Esophagus squamous epithelium (tissue), 4 donors: Measurements from ENCODE around the gene SEC24C.

Experiments
- CTCF ChIP-seq, 6 experiments: fragments of 450-650 bp in 4 of 6; fragments of 200-600 bp in 2 of 6; sonication (generic) in 2 of 6; IDR thresholded peaks; one replicate each; pipeline ENCODE4 v1.5.1; 2016 to 2019; ENCODE audit warnings: antibody characterized with exemption in 6 of 6, mild to moderate bottlenecking in 4 of 6, moderate library complexity in 4 of 6
- POLR2A ChIP-seq, 4 donors: fragments of 450-650 bp; IDR thresholded peaks; one replicate each; pipeline ENCODE4 v1.6.1; 2017; ENCODE audit warnings: antibody characterized with exemption in 4 of 4, mild to moderate bottlenecking in 4 of 4, moderate library complexity in 3 of 4

- TF ChIP-seq CTCF (IDR thresholded peaks at IDR 0.05) (no peak), POLR2A (IDR thresholded peaks at IDR 0.05) (no peak)
These were observed 11.1 kb upstream of the SEC24C start for GRCh38 chr10:73732931-73733623.
